B cell (primary cell): ENCODE data around the gene ADAM12. TPM values are rescaled to one million over a fixed set of nuclear protein-coding genes. Genes with fewer than 3 reads are reported as not detected.

Experiments
- ATAC-seq: fragments of 200-7000 bp; cut with Tn5 transposase; one replicate; pipeline ENCODE4 v1.10.0; 2021; ENCODE audit warnings: low read depth, mild to moderate bottlenecking, moderate number of reproducible peaks, moderate library complexity
- CTCF ChIA-PET: fragments of 350-600 bp; sonication (Branson Sonifier 250); formaldehyde crosslinking; loops from one replicate; lab custom pipeline; 2021; ENCODE audit warnings: antibody characterized with exemption, inconsistent platforms; lab: Charles Lee
- POLR2A ChIA-PET: fragments of 350-600 bp; sonication (Branson Sonifier 250); formaldehyde crosslinking; loops from one replicate; lab custom pipeline; 2021; ENCODE audit warnings: antibody characterized with exemption; lab: Charles Lee
- DNase-seq: peaks from one replicate; pipeline ENCODE4 v3.0.0; 2013
- H2AFZ ChIP-seq: 2 replicates; pipeline ENCODE4 v1.6.1; 2012; ENCODE audit warnings: mild to moderate bottlenecking, low read depth, low read length; ENCODE audit not compliant: insufficient read depth, poor library complexity, severe bottlenecking
- H3K27ac ChIP-seq, 2 donors: 1 replicate in 1 of 2; 2 replicates in 1 of 2; pipeline ENCODE4 v1.5.1; 2012 to 2013; ENCODE audit warnings: low read length in 2 of 2, mild to moderate bottlenecking in 2 of 2, moderate library complexity in 1 of 2
- H3K27me3 ChIP-seq, 4 experiments: fragments of 200-600 bp in 1 of 4; sonication (generic) in 1 of 4; replicated peaks in 1 of 4; 1 replicate in 2 of 4; 2 replicates in 2 of 4; pipeline versions ENCODE4 v1.6.1 to v1.7.0; 2013 to 2016; ENCODE audit warnings: low read length in 3 of 4, mild to moderate bottlenecking in 2 of 4, mixed read lengths in 1 of 4, moderate library complexity in 1 of 4; ENCODE audit not compliant: insufficient read depth in 4 of 4, control insufficient read depth in 3 of 4; ENCODE audit errors: control extremely low read depth in 1 of 4
- H3K36me3 ChIP-seq, 2 experiments: replicated peaks in 1 of 2; 1 replicate in 1 of 2; 2 replicates in 1 of 2; pipeline versions ENCODE4 v1.6.1 to v1.7.1; 2013; ENCODE audit warnings: low read length in 1 of 2; ENCODE audit not compliant: insufficient read depth in 2 of 2, control insufficient read depth in 1 of 2; ENCODE audit errors: control extremely low read depth in 1 of 2, extremely low read depth in 1 of 2
- H3K4me1 ChIP-seq, 2 donors: fragments of 200-600 bp in 1 of 2; sonication (generic) in 1 of 2; 1 replicate in 1 of 2; 2 replicates in 1 of 2; pipeline versions ENCODE4 v1.5.1 to v1.6.1; 2013 to 2017; ENCODE audit warnings: low read length in 2 of 2; ENCODE audit not compliant: control insufficient read depth in 2 of 2, insufficient read depth in 2 of 2
- H3K4me2 ChIP-seq: replicated peaks from 2 replicates; pipeline ENCODE3; 2012; ENCODE audit warnings: mild to moderate bottlenecking, low read depth, low read length; ENCODE audit not compliant: poor library complexity, severe bottlenecking
- H3K4me3 ChIP-seq, 5 experiments: fragments of 200-600 bp in 1 of 5; sonication (generic) in 1 of 5; 1 replicate in 3 of 5; 2 replicates in 2 of 5; pipeline versions ENCODE4 v1.5.1 to v1.7.0; 2011 to 2016; ENCODE audit warnings: low read length in 4 of 5, mild to moderate bottlenecking in 4 of 5, low read depth in 2 of 5, control low read depth in 1 of 5, moderate library complexity in 1 of 5; ENCODE audit not compliant: insufficient read depth in 1 of 5; ENCODE audit errors: control extremely low read depth in 1 of 5, extremely low read depth in 1 of 5
- H3K79me2 ChIP-seq: fragments of 200-600 bp; sonication (generic); one replicate; pipeline ENCODE4 v1.6.0; 2016; ENCODE audit warnings: low read length; ENCODE audit not compliant: control insufficient read depth, insufficient read depth
- H3K9ac ChIP-seq: fragments of 200-600 bp; sonication (generic); 2 replicates; pipeline ENCODE4 v1.6.1; 2017; ENCODE audit warnings: mild to moderate bottlenecking, low read length, moderate library complexity
- H3K9me3 ChIP-seq, 3 donors: one replicate each; pipeline versions ENCODE4 v1.6.1 to v1.7.1; 2013; ENCODE audit warnings: low read length in 2 of 3; ENCODE audit not compliant: control insufficient read depth in 2 of 3, insufficient read depth in 1 of 3; ENCODE audit errors: control extremely low read depth in 1 of 3
- H4K20me1 ChIP-seq: 2 replicates; pipeline ENCODE4 v1.6.0; 2012; ENCODE audit warnings: mild to moderate bottlenecking, low read length; ENCODE audit not compliant: insufficient read depth, control insufficient read depth, poor library complexity, severe bottlenecking
- H3K27ac Mint-ChIP-seq: one replicate; pipeline ENCODE4 v1.8.0; 2021; ENCODE audit warnings: mixed read lengths
- H3K27me3 Mint-ChIP-seq: one replicate; pipeline ENCODE4 v1.8.0; 2021; ENCODE audit warnings: mixed read lengths
- H3K4me1 Mint-ChIP-seq: one replicate; pipeline ENCODE4 v1.8.0; 2021; ENCODE audit warnings: mixed read lengths
- H3K4me3 Mint-ChIP-seq: one replicate; pipeline ENCODE4 v1.8.0; 2021; ENCODE audit warnings: mixed read lengths
- H3K9me3 Mint-ChIP-seq: one replicate; pipeline ENCODE4 v1.8.0; 2022; ENCODE audit warnings: mixed read lengths; ENCODE audit not compliant: insufficient read depth
- EZH2 ChIP-seq: IDR thresholded peaks from 2 replicates; pipeline ENCODE4 v1.6.1; 2012; ENCODE audit warnings: borderline replicate concordance, low read depth, mild to moderate bottlenecking, moderate library complexity, low read length; ENCODE audit not compliant: insufficient read depth, poor library complexity, severe bottlenecking
- WGBS: methylation state at CpG from one replicate; pipeline ENCODE4 v1.1.5; 2013; ENCODE audit warnings: missing lambda C conversion rate; ENCODE audit not compliant: insufficient coverage; 5-methylcytosine and 5-hydroxymethylcytosine counted together
- intact Hi-C: fragments of 100-400 bp; cut with micrococcal nuclease; formaldehyde crosslinking; loops from one replicate; pipeline ENCODE4 v1.10.0; 2022
- polyA plus RNA-seq: library from polyadenylated mRNA; depleted of rRNA; stranded (reverse); fragments of >200 nt; gene quantifications from 2 replicates; pipeline ENCODE4 v1.2.3, GENCODE V29; 2012
- total RNA-seq, 2 donors: library from RNA; stranded (reverse); fragments of 120-200 nt in 1 of 2; gene quantifications; 1 replicate in 1 of 2; 2 replicates in 1 of 2; pipeline versions ENCODE4 v1.2.3 to v1.2.4, GENCODE V29; 2013 to 2022
- TF ChIP-seq, protein P1 (sequence below): fragments of 200-600 bp; IDR thresholded peaks from one replicate; pipeline ENCODE4 v1.8.0; 2022; ENCODE audit warnings: antibody characterized with exemption, mild to moderate bottlenecking

The ADAM12 gene
- total and polyA plus RNA-seq, 2 donors (not counting 1 experiment from before 2014, with no cell fraction given): 0.01 to 0.22 TPM

DNA sequence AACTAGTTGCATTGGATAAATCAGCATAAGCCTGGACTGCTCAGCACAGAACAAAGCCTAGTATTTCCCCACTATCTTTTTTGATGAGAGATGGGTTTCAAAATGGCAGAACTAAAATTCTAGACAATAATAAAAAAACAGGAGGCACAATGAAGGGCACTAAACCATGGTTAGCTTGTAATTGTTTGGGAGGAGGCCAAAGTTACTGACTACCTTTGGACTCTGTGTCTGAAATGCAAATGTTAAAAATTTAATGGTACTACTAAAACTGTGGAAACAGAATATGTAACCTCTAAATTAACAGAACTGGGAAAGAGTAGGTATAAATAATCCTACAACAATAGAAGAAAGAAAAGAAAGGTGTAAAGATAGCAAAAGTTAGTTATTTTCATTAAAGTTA is 13.0 kb downstream of the ADAM12 start:
- Mint-ChIP-seq H3K27me3 (no peaks in the 10 kb centered on the region), H3K4me1 (no peaks in the 10 kb centered on the region), H3K4me3 (no peak overlapping the region), H3K9me3 (peaks cover 4% of the 10 kb centered on the region), H3K27ac (no peak overlapping the region)
- DNase-seq (no peak), ATAC-seq (no peak)
- Histone ChIP-seq H3K4me3 (no peak overlapping the region), H2AFZ (no peak overlapping the region), H3K27ac (no peak overlapping the region), H3K9me3 (peaks cover 0 to 4% (median 0%) of the 10 kb centered on the region in 3 donors), H4K20me1 (no peaks in the 10 kb centered on the region), H3K27me3 (no peaks in the 10 kb centered on the region), H3K79me2 (no peaks in the 10 kb centered on the region), H3K36me3 (no peaks in the 10 kb centered on the region), H3K4me2 (no peak overlapping the region), H3K4me1 (no peaks in the 10 kb centered on the region), H3K9ac (no peak overlapping the region)
- CTCF ChIA-PET: no interaction called here
- intact Hi-C loops: no loop called here
- TF ChIP-seq, protein P1, sequence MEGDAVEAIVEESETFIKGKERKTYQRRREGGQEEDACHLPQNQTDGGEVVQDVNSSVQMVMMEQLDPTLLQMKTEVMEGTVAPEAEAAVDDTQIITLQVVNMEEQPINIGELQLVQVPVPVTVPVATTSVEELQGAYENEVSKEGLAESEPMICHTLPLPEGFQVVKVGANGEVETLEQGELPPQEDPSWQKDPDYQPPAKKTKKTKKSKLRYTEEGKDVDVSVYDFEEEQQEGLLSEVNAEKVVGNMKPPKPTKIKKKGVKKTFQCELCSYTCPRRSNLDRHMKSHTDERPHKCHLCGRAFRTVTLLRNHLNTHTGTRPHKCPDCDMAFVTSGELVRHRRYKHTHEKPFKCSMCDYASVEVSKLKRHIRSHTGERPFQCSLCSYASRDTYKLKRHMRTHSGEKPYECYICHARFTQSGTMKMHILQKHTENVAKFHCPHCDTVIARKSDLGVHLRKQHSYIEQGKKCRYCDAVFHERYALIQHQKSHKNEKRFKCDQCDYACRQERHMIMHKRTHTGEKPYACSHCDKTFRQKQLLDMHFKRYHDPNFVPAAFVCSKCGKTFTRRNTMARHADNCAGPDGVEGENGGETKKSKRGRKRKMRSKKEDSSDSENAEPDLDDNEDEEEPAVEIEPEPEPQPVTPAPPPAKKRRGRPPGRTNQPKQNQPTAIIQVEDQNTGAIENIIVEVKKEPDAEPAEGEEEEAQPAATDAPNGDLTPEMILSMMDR: no peak
- TF ChIP-seq EZH2: no peak
- POLR2A ChIA-PET: no interaction called here

DNA sequence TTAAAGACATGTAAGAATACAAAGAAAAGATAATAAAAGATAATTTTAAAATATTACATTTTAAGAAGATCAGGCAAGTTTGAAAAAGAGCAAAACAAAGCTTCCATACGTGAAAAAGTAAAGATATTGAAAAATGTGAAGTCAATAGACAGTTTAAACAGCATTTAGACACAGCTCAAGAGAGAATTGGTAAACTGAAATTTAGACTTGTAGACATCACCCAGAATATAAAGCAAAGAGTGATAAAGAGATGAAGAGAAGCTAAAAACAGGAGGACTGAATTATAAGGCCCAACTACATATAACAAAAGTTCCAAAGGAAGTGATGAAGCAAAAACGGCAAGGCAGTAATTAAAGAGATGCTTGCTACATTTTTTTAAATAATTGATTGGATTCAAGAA is 13.8 kb downstream of the ADAM12 start:
- Histone ChIP-seq H3K4me2 (no peak overlapping the region), H3K27ac (no peak overlapping the region), H3K4me3 (no peak overlapping the region), H2AFZ (no peak overlapping the region), H4K20me1 (no peaks in the 10 kb centered on the region), H3K79me2 (no peaks in the 10 kb centered on the region), H3K36me3 (no peaks in the 10 kb centered on the region), H3K9ac (no peak overlapping the region), H3K4me1 (no peaks in the 10 kb centered on the region), H3K27me3 (no peaks in the 10 kb centered on the region), H3K9me3 (peaks cover 0 to 4% (median 0%) of the 10 kb centered on the region in 3 donors)
- CTCF ChIA-PET: no interaction called here
- DNase-seq: no peak
- Mint-ChIP-seq H3K9me3 (peaks cover 1% of the 10 kb centered on the region), H3K4me1 (no peaks in the 10 kb centered on the region), H3K27ac (no peak overlapping the region), H3K4me3 (no peak overlapping the region), H3K27me3 (no peaks in the 10 kb centered on the region)
- POLR2A ChIA-PET: no interaction called here
- WGBS: no CpG with 5 or more reads among the region's 2 CpGs
- intact Hi-C loops: no loop called here
- TF ChIP-seq, protein P1: no peak
- no peak for TF ChIP-seq EZH2
- ATAC-seq: no peak
